GM04503 (cell line): ENCODE results near the gene NEK10.

Experiments used
- DNase-seq: peaks from one replicate; pipeline ENCODE4 v3.0.0-alpha.2; 2012; ENCODE audit warnings: low read depth

Gene NEK10

DNA sequence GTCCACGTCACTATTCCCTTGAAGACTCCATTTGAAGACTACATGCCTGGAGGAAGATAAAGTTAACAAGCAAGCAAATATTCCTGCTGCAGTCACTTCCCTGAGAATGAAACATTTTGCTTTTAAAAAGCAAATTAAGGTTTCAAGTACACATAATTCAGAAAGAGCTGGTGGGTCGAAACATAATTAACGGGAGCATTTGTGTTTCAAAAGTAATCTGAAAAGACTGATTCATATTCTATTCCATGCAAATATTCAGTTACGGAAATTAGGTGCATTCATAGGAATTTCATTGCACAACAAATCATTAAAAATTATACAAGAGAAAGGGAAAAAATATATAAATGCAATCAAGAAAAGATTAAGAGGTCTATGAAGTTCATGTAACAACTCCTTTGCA, 260.9 kb downstream of the NEK10 start:
- DNase-seq = no peak

DNA sequence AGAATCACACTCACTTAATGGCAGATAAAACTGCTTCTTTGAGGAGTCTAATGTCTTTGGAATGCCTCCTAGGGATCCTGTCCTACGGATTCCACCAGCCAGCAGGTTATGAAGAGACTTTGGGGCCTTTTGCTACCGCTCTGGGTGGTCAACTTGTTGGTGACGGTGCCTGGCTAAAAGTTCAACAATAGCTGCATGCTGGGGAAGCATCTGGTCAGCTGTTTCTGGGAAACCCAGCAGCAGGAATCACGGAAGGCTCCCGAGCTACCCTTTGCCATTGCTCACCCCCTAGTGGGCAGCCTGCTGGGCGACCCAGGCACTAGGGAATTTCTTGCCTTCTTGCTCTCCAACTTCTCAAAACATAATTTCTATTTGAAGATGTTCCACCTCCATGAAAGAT, 263.3 kb downstream of the NEK10 start:
- no peak for DNase-seq

DNA sequence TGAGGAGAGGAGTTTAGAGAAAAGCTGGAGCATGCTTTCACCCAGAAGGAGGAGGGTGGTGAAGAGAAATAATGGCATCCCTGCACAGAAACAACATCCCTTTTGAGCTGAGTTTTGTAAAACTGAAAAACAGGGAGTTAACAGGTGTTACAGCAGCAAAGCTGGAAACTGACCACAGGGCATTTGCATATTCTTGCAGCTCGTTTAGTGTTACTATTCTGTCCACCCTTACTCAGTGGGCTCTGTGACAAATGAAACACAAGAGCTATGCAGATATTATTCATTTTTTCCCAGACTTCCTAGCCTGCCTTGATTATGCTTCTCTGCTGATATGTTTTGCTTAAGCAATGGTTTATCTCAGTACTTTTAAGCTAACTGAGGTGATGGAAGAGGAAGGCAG, 272.0 kb downstream of the NEK10 start:
- no peak for DNase-seq

DNA sequence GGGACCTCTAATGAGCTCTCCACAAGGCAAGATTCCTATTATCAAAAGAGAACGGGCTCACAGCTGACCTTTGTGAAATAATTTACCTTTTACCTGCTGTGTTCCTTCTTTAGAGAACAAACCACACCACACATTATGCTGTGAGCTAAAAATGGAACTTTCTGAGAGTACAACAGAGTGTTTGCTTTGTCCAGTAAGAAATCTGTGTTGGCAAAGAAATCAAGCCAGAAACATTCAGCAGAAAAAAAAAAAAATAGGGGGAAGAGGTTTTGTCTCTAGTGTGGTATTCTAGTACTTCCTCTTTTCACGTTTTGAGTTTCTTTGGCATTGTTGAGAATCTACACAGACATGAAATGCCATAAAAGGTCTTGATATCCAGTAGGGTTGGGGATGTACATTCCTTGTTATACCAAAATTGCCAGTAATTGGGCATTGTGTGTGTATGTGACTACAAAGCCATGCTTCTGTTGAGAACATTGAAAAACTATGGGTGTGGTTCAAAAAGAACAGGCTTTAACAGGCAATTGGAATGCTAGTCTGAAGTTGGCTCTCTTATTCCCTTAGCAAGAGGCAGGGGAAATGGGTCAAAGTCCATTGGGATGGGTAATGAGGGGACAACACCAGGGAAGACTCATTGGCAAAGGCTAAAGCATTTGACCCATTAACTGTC, 273.5 kb downstream of the NEK10 start:
- DNase-seq = no peak

DNA sequence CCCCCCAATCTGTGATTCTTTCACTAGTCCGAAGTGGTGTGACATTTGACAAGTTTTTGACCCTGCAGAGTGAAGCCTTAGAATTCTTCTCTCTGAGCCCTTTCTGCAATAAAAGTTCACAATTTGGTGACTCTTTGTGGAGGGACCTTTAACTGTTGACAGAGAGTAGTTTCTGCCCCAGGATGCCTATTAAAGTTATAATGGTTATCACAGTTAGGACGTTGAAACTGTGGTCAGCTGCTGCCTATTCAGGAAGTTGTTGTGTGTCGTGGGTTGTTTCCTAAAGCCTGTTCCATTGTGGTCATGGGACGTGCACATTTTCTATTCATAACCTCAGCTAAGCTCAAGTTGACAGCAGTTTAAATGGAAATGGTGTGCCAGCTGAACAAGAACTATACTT, 274.5 kb downstream of the NEK10 start:
- DNase-seq = no peak

DNA sequence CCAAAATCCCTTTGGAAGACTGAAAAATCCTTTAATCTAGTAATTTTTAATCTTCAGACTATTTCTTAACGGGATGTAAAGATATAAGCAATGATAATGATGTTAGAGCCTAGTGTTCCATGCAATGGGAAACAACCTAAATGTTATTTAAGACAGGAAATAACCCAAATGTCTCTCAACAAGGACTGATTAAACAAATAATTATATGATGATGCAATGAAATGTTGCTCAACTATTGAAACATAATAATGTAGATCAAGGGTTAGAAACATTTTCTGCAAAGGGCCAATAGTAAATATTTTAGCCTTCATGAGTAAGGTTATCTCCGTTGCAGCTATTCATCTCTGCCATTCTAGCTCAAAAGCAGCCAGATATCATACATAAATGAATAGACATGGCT, 275.4 kb downstream of the NEK10 start:
- DNase-seq = no peak

DNA sequence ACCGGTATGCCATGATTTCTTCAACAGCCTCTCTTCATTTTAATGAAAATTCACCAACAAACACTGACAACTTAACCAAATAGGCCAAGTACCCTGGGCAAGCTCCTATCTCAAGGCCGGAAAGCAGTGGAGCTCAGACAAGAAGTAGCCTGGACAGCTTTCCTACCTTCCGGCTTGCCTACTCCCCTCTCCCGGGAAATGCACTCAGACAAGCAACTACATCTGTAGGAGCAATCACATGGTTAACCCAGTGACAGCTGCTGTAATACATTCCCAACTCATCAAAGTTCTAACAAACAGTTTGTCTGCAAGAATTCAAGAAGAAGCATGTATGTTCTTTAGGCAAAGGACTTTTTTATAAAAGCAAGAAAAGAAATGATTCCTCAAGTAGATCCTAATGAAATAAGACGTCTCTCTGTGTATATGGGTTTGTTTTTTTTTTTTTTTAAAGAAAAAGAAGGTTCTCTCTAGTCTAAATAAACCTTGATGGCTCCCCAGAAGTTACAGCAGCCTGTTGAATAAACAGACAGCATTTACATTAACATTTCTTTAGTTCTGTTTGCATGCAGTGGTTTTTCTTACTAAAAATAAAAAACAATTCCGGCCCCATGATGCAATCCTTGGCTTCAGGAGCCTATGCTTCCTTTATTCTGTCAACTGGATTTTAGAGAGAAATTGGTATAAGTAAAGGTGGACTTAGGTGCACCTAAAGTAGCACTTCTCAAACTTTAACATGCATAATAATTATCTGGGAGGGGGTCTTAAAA, 278.7 kb downstream of the NEK10 start:
- no peak for DNase-seq

DNA sequence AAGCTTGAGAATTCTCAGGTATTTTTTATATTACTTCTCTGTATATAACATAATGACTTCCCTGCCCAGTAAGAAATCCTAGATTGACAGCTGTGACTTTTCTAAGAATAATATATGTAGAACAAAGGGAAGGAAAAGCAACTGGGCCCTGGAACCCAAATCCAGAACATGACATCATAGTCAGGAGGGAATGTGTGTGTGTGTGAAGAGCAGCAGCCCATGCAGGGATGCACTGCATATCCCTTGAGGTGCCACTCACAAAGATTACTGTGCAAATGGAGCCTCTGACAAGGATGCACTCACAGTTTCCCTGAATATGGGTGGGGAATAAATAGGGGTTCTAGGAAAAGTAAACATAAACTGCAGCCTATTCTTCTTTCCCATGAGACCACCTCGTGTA, 279.5 kb downstream of the NEK10 start:
- DNase-seq = no peak

DNA sequence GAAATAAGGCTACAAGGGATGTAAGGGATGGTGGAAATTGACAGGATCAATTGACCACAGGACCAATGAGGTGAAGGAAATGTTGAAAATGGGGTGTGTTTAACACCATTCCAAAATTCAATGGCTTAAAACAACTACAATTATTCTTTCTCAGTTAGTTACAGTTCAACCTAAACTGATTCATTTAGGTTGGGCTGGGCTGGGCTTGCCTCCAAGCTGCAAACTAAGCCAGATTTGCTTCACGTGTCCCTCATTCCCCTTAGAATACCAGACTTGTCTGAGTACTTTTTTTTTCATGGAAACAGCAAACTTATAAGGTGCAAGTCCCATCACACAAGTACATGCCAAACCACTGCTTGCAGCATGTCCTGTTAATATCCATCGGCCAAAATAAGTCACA, 280.1 kb downstream of the NEK10 start:
- DNase-seq = no peak

DNA sequence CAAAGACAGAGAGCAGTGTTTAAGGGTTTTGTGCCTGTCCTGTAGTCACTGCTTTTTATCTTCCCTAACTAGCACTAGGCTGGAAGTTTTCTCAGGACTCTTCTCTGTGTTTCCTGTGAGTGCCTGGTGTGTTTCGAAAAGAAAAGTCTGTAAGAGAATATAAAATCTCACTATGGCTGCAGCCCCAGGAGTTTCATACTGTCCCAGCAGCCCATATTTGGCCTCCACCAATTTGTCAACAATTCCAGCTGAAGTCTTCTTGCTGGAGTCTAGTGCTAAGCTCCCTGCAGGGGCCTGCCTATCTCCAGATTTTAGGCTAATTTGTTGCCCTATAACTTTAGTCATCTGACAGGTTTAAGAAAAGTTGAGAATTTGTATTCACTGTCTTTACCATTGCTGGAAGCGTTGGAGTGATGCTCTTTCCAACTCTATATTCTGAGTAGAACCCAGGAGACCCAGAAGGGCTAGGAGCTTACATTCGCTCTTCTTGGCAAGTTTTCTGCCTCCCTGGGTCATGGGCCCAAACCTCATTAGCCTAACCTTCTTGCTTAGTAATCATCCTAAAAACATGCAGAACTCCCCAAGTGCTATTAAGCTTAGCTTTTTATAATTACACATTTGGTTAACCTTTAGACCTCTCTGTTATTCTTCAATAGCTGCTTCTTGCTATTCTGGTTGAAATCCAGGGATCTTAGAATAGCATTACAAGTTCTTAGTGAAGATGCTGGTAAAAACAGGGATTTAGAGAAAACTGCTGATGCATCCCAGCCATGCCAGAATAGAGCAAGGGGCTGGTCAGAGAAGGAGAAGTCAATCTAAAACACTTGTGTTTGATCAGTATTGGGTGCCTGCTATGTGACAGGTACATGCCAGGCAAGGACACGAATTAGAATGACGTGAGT, 283.1 kb downstream of the NEK10 start:
- DNase-seq = no peak

DNA sequence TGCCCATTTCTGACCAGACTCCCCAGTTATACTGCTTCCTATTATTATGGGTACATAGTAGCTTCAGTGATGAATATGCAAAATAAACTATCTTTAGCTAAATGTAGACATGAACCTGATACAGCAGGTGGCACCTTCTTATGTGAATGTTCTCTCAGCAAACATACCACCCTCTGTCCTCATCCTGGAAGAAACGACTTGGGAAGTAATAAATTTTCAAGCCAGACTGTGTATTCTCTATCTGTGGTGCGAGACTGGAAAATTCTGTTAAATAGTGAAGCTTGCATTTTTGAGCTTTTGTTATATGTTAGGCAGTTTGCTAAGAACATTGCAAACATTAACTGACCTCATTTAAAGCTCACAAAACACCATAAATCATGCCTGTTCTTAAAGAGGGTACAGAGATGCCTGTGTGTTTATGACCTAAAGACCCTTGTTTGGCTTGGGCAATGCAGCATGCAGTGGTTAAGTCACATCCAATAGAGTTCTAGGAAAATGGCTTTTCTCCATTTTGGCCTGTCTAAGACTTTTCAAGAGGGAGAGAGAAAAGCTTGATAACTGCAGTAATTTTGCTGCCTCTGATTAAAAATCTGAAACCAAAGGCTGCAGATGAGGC, 287.1 kb downstream of the NEK10 start:
- no peak for DNase-seq

DNA sequence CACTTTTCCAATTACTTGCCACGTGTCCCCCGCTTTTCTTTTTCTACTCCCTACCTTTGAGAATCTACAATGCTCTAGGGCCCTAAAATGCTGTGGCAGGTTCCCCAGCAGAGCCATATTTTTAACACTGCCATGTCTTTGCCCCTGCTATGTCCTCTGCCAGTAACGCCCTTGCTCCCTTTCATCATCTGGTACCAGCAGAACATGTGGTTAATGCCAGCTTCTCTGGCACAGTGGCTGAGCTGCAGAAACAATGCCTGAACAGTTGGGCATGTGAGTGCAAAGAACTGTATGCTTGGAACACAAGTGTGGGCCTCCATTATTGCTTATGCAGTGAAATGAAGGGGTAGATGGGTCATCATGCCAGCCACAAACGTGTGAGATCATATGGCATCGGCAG, 287.6 kb downstream of the NEK10 start:
- no peak for DNase-seq

DNA sequence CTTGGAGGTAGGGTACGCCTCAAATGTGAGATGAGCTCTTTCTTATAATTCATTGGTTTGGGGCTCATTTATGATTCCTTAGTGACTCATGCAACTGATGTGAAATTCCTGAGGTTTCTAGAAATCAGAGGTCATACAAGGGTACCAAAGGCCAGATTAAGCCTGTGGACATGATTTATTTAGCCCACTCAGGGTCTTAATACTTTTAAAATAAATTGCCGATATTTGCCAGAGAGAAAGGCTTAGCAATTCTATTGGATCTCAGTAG, 289.0 kb downstream of the NEK10 start:
- DNase-seq = peak; percentile 25

DNA sequence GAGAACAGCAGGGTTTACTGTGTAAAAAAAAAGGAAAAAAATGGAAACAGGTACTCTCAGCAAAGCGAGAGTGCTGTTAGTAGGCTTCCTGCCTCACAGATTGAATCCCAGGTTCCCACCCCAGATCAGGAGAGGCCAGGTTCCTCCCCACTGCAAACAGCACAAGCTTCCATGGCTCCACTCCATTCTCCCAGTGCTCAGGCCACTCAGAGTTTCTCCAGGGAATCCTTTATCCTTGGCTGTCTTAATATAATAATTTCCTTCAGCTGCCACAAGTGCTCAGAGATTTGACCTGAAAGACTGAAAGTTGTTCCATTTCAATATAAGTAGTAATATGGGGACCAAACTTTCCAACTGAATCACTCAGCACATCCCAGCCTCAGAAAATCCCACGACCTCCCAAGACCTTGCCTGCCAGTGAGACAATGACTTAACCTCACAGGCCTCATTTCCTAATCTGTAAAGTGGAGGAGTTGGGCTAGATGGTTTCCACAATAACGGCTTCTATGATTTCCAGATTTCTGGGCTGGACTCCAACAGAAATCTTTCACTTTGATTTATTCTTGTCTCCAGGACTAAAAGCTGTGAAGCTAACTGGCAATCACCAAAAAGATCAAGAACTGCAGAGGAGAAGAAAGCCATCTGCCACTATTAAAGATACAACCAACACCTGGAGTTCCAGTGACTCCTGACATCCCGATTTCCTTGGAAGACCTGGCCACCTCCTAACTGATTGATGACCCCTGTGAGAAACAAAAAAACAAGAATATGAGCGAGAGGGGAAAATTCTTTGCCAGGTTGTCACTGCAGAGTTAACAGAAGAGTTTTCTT, 289.5 kb downstream of the NEK10 start:
- peak; percentile 50 for DNase-seq

DNA sequence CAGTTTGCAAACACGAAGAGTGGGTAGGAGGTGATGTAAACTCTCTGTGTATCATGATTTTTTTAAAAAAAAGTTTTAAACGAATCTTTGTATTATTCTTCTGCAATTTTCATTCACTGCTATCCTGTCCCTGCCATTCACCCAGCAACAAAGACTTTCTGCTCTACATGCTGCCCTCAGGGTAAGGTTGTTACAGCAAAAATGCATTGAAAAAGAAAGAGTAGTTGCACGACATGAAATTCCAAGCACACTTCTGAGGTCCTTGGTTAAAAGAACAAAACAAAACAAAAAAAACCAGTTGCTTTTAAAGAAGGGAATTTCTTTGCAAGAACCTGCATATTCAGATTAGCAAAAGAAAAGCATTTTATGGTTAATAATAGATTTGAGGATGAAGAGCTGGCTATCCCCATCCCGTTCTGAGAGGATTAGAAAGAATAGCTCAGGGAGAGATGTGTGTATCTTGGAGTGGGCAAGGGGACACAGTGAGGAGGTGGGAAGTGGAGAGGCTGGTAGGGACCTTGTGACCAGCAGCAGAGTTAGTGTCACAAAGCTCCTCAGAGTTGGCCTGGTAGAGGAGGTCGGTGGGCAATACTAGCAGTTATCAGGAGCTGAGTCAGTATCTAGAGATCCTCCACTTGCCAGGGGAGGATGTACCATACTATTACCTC, 290.8 kb downstream of the NEK10 start:
- DNase-seq = no peak

DNA sequence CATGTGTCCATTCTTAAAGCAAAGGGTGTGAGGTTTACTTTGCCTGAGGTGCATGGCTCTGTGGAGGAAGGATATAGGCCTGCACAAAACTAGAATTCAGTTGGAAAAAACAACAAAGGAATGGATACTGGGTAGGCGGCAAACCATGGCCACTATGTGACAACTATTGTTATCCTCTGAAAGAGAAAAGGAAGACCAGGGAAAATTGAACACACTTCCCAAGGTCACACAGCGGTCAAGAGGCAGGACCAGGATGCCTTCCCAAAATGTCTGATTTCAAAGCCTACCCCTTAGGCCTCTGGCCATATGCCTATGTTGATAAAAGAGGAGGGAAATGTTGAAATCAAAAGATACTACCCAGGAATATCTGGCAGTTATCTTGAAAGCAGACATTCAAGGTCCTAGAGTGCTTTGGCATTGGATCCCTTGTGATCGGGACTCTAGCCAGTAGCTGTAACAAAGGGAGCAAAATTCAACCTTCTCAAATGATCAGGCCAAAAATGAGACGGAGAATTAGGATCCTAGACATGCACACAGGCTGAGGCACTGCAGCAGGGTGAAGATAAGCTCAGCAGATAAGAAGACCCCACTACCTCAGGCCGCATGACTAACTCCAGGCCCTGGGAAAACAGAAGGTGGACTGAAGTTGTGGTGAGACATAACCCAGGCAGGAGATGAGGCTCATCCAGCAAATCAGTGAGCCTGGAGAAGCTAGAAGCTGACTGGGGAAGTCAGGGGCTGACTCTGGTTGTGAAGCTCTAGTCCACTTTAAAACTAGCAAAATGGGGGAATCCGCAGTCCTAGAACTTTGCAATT, 292.2 kb downstream of the NEK10 start:
- DNase-seq = no peak

DNA sequence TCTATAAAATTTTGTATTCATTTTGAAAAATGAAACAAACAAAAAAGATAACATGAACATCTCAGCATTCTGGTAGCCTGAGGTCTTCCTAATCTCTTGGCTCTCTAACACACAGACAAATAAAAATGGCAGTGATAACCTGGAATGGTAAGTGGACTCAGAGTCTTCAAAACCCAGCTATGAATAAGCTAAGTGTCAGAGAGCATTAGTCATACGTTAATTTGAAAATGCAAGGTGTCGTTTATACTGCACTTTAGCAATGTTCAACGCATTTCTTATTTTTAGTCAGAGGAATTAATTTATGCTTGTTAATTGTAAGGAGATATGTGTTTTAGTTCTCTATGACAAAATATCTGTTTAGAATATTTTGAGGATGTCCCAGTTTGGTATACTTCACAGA, 294.3 kb downstream of the NEK10 start:
- DNase-seq = no peak

DNA sequence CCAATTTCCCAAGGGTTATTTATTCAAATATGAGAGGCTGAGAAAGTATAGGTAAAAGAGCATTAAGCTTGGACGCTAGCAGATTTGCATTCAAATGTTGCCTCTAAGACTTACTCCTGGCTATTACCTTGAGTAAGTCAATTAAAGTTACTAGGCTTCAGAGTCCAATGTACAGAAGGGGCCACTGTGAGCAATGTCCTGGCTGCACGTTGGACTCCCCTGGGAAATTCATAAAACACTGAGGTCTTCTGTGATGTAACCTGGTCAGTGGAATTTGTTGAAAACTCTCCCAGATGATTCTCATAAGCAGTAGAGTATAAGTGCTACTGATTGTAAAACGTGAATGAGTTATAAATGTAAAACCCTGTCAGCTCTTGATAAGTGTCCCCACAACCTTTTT, 295.3 kb downstream of the NEK10 start:
- DNase-seq = no peak

DNA sequence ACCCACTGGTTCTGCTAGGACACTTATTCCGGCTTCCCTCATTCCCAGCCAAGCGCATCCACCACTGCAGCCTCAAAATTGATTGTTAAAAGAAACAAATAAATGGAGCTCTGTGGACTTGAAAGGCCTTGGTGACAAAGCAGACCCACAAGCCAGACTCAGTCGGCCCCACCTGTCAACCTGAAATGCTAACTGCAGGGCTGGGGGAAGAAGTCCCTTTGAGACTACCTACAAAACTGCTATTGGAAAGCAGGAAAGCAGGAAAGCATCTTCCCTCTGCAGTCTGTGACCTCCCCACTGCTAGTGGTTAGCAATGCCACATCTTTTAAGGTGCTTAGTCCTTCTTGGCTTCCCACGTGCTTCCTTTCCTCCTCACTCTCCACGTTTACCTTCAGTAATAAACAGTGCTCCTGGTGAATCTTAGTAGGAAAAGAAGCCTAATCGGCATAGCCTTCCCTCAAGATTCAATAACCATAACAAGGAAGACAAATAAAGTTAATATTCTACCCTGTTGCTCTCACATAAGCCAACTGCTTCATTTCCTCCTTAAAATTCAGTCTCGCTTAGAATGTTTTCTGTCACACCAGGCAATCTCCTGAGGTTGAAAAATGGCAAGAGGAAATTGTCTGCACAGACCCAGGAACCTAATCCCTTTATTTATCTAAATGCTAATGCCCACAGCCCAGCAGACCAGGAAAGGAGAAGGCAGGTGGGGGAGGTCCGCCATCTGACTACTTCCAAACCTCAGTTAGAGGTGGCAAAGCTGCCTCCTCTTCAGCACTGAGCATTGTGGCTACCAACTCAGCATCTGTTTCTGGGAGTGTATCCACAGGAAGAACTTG, 296.2 kb downstream of the NEK10 start:
- no peak for DNase-seq
